GM18868 (cell line): ENCODE measurements around the gene AGTRAP.

Experiments
- ATAC-seq: cut with Tn5 transposase; IDR thresholded peaks from one replicate; pipeline ENCODE4 v1.9.1; 2021; ENCODE audit warnings: mild to moderate bottlenecking, moderate library complexity; ENCODE audit not compliant: unreplicated experiment

AGTRAP gene

DNA sequence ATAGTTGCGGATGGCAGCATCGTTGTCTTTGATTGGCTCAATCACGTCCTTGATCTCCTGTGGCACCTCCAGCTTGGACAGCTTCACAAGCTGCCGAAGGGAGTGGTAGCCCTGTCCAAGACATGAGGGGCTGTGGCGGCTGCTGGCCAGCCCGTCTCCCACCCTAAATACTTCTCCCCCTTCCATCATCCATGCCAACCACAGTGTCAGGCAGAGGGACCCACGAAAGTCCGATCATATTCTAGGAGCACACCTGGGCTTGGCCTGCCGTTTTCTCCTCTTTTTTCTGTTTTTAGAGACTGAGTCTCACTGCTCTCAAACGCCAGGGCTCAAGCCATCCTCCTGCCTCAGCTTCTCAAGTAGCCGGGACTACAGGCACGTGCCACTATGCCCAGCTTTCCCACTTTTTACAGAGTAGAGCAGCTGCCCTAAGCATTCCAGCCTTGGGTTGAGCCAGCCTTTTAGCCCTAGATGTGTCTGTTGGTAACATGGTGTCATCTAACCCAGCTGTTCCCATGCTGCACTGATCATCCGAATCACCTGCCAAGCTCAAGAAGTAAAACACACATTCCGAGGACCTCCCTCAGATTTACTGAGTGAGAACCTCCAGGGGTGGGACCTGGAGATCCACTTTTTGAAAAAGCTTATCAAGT lies 59.4 kb downstream of the AGTRAP start:
- ATAC-seq, result no peak

DNA sequence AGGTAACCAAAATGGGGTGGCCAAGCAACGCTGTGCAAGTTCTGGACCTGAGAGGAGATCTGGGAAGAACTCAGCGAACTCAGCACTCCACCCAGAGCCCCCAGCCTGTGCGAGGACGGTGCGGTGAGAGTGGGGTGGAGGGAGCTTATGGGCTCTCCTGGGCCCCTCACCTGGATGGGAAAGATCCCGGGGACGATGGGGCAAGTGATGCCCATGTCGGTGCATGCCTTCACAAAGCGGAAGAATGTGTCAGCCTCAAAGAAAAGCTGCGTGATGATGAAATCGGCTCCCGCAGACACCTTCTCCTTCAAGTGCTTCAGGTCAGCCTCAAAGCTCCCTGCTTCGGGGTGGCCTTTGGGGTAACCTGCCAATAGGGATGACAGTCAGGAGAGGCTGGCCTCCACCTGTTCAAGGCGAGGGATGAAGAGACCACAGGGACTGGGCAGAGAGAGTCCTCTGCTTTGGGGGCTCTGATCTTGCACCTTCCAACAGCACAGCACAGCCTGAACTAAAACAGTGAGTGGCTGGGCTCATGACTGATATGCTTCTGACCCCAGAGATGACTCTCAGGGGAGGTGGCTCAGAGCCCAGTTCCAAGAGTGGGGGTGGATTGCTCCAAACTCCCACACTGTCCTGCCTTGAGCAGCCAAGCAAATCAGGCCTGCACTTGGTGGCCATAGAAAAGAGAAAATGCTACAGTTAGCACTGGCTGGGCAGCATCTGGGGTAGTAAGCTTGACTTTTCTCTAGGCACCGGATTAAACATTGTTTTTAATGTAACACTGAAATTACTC lies 60.3 kb downstream of the AGTRAP start:
- ATAC-seq, result no peak

DNA sequence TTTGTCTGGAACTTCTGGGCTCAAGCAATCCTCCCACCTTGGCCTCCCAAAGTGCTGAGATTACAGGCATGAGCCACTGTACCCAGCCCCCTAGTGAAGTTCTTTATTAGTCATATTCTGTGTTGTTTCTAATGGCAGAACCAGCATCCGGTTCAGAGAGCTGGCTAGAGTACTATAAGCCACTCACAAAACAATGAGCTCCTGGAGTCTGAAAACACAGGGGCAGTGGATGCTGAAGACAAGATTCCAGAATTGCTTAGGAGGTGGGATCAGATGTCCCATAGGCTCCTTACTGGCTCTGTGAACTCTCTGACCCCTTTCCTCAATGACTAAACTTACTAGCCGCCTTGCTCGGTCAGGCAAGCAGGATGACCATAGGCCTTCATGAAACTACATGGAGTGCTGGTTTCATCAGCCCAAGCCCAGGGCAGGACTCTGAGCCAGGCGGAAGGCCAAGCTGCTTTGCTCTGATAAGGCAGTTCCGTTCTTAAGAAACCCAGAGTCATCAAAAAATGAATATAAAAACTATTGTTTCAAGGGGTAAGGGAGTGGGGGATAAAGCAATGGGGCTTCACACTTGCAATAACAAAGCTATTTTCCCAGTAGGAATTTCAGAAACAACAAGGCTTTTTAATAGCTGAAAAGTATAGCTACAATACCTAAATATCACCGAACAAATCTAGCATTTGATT lies 61.7 kb downstream of the AGTRAP start:
- ATAC-seq, result no peak

DNA sequence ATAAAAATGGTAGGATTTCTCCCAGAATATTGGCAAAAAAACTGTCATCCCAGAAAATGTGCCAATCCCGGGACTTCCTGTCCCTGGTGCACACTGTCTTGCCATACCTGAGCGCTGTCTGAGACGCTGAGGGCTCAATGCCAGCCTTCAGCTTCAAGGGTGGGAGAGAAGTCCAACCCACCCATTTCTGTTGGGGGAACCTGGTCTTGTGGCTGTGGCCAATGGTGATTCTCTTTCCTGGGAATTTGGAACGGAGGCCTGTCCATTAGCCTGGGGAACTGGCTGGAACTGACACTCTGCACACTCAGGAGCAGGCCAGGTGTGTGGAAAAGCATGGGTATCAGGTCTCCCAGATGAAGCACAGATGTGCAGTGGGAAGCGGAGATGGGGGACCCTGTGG lies 63.2 kb downstream of the AGTRAP start:
- ATAC-seq, result no peak

DNA sequence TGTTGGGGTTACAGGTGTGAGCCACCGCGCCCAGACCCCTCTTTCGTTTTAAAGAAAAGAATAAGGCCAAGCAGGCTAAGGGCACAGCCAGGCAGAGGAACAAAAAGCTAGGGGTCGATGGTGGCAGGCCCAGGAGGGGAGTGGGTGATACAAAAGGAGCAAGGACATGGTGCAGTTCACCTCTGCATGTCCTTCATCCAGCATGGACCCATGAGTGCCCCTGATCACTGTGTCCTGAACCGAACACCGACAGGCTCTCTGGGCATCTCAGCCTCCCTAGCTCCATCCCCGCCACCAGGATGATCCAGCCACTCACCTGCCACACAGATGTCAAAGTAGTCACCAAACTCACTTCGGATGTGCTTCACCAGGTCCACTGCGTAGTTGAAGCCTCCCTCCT lies 64.0 kb downstream of the AGTRAP start:
- ATAC-seq, result no peak

DNA sequence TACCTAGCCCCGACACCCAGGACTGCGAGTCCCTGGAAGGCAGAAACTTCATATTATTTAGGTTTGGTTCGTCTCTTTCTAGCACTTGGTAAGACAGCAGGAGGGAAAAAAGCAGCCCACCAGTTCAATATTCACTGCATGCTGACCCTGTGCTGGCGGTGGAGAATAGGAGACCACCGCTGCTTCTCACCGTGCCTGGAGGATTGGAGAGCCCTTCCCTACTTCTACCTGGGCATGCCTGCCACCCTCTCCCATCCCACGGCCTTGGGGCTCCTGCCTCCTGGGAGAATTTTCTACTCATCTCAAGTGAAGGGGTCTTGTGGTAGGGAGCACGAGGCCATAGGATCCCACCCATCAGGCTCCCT lies 64.4 kb downstream of the AGTRAP start:
- no peak for ATAC-seq
